MM.1S (cell line): ENCODE measurements around the gene PRKCB.

Experiments
- DNase-seq: peaks from one replicate; pipeline ENCODE4 v3.0.0-alpha.2; 2015
- H2AFZ ChIP-seq: fragments of 300-600 bp; sonication (generic); 2 replicates; pipeline ENCODE4 v1.6.0; 2016; ENCODE audit warnings: antibody characterized with exemption, low read length
- H3F3A ChIP-seq: fragments of 300-600 bp; sonication (generic); 2 replicates; pipeline ENCODE4 v1.6.1; 2016; ENCODE audit warnings: mild to moderate bottlenecking, antibody characterized with exemption, low read length, moderate library complexity, mixed read lengths; ENCODE audit not compliant: insufficient read depth
- H3K27ac ChIP-seq: fragments of 300-600 bp; sonication (generic); 2 replicates; pipeline ENCODE4 v1.5.1; 2016; ENCODE audit warnings: mild to moderate bottlenecking, low read length
- H3K27me3 ChIP-seq: fragments of 300-600 bp; sonication (generic); replicated peaks from 2 replicates; pipeline ENCODE4 v1.6.0; 2016; ENCODE audit warnings: low read length; ENCODE audit not compliant: insufficient read depth
- H3K36me3 ChIP-seq: fragments of 300-600 bp; sonication (generic); replicated peaks from 2 replicates; pipeline ENCODE4 v1.6.1; 2016; ENCODE audit warnings: mild to moderate bottlenecking, low read length, mixed read lengths; ENCODE audit not compliant: insufficient read depth
- H3K4me1 ChIP-seq: fragments of 300-600 bp; sonication (generic); 2 replicates; pipeline ENCODE4 v1.6.1; 2016; ENCODE audit warnings: low read length, mixed read lengths
- H3K4me2 ChIP-seq: fragments of 300-600 bp; sonication (generic); 2 replicates; pipeline ENCODE4 v1.6.0; 2016; ENCODE audit warnings: low read depth, low read length
- H3K4me3 ChIP-seq: fragments of 300-600 bp; sonication (generic); 2 replicates; pipeline ENCODE4 v1.5.1; 2016; ENCODE audit warnings: low read length, mixed read lengths
- H3K79me2 ChIP-seq: fragments of 300-600 bp; sonication (generic); 2 replicates; pipeline ENCODE4 v1.6.1; 2016; ENCODE audit warnings: mixed run types, low read length, mixed read lengths
- H3K9ac ChIP-seq: fragments of 300-600 bp; sonication (generic); 2 replicates; pipeline ENCODE4 v1.6.1; 2016; ENCODE audit warnings: low read length, mixed read lengths
- H3K9me2 ChIP-seq: fragments of 300-600 bp; sonication (generic); replicated peaks from 2 replicates; pipeline ENCODE4 v1.6.1; 2016; ENCODE audit warnings: mild to moderate bottlenecking, low read length, mixed read lengths; ENCODE audit not compliant: insufficient read depth
- H3K9me3 ChIP-seq: fragments of 300-600 bp; sonication (generic); replicated peaks from 2 replicates; pipeline ENCODE4 v1.6.1; 2016; ENCODE audit warnings: mild to moderate bottlenecking, low read length, mixed read lengths; ENCODE audit not compliant: insufficient read depth
- H4K20me1 ChIP-seq: fragments of 300-600 bp; sonication (generic); 2 replicates; pipeline ENCODE4 v1.6.1; 2016; ENCODE audit warnings: mild to moderate bottlenecking, low read length, moderate library complexity, mixed read lengths; ENCODE audit not compliant: insufficient read depth
- CTCF ChIP-seq: fragments of 300-600 bp; sonication (generic); IDR thresholded peaks from 2 replicates; pipeline ENCODE4 v1.5.1; 2016; ENCODE audit warnings: antibody characterized with exemption, low read length, mixed read lengths
- EZH2 ChIP-seq: fragments of 300-600 bp; sonication (generic); optimal IDR thresholded peaks from 2 replicates; pipeline ENCODE3; 2017; ENCODE audit warnings: low read depth, mild to moderate bottlenecking, antibody characterized with exemption, low read length, mixed read lengths
- EZH2phosphoT487 ChIP-seq: fragments of 300-600 bp; sonication (generic); IDR thresholded peaks from 2 replicates; pipeline ENCODE4 v1.6.1; 2018; ENCODE audit warnings: antibody characterized with exemption, low read length

The PRKCB gene

DNA sequence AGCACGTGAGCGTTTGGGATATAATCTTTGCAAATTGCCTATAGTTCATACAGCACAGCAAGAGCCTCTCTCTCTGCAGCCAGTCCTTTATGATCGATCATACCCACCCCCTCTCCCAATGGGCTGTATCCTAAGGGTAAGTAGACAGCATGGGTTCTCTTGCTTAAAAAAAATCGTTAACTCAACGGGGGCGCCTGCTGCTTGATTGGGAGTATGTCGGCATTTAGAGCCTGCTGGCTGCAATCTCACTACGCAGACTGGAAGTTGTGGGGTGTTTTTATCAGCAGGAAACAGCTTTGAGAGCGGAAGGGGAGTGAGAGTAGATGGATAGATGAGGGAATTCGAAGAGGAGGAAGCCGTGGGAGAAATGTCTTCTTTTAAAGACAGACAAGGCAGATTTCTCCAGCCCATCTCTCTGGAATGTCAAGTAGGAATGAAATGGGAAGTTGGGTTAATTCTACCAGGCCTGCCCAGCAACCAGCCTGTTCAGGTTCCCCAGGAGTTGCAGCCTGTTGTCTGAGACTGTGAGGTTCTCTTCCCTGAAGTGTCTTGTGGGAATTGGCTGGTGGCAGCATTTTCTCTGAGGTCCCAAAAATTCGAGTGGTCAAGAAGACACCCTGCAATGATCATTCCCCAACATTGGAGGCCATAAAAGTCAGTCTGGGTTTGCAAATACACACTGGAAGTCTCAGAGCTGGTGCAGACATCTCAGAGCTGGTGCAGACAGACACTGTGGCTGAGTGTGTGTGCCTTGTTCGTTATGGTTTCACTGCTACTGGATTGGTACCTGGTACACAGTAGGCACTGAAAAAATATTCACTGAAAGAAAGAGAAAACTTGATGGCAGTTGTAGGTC lies 65.6 kb downstream of the PRKCB start:
- H3K4me1 ChIP-seq, result no peaks in the 10 kb centered on the region
- no peak overlapping the region for H2AFZ ChIP-seq
- H3K27me3 ChIP-seq, result no peaks in the 10 kb centered on the region
- no peaks in the 10 kb centered on the region for H3K79me2 ChIP-seq
- no peaks in the 10 kb centered on the region for H3K36me3 ChIP-seq
- no peak overlapping the region for H3K27ac ChIP-seq
- no peak overlapping the region for H3K4me2 ChIP-seq
- H3K9me2 ChIP-seq, result no peaks in the 10 kb centered on the region
- no peak overlapping the region for H3K4me3 ChIP-seq
- no peaks in the 10 kb centered on the region for H3K9me3 ChIP-seq
- H3K9ac ChIP-seq, result no peak overlapping the region
- TF ChIP-seq EZH2 (no peak), CTCF (no peak), EZH2phosphoT487 (no peak)
- no peaks in the 10 kb centered on the region for H4K20me1 ChIP-seq
- DNase-seq, result no peak
- no peaks in the 10 kb centered on the region for H3F3A ChIP-seq

GRCh38 chr16:23902034-23902747 lies 66.4 kb downstream of the PRKCB start:
- Histone ChIP-seq H3K4me1 (no peaks in the 10 kb centered on the region), H3K9ac (no peak overlapping the region), H3F3A (no peaks in the 10 kb centered on the region), H4K20me1 (no peaks in the 10 kb centered on the region), H3K79me2 (no peaks in the 10 kb centered on the region), H3K27me3 (no peaks in the 10 kb centered on the region), H3K4me3 (no peak overlapping the region), H3K9me3 (no peaks in the 10 kb centered on the region), H3K27ac (no peak overlapping the region), H2AFZ (no peak overlapping the region), H3K9me2 (no peaks in the 10 kb centered on the region), H3K36me3 (no peaks in the 10 kb centered on the region), H3K4me2 (no peak overlapping the region)
- TF ChIP-seq EZH2 (no peak), CTCF (no peak), EZH2phosphoT487 (no peak)
- no peak for DNase-seq

DNA sequence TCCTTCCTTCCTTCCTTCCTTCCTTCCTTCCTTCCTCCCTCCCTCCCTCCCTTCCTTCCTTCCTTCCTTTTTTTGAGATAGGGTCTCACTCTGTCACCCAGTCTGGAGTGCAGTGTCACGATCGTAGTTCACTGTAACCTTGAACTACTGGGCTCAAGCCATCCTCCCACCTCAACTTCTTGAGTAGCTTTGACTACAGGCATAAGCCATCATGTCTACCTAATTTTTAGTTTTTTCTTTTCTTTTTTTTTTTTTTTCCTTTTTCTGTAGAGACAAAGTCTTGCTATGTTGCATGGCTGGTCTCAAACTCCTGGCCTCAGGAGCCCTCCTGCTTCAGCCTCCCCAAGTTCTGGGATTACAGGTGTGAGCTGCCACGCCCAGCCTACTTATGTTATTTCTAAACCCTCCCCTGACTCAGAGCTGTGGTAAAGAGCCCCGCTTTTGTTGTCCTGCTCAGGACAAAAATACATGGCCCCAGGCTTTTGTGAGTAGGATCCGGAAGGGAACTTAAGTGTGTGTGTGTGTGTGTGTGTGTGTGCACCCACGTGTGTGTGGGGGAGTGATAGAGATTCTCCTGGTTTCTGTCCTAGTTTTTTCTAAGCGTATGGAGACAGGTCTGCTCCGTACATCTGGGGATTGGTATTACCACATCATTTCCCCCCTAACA lies 67.1 kb downstream of the PRKCB start:
- no peaks in the 10 kb centered on the region for H3K4me1 ChIP-seq
- H3K9me2 ChIP-seq, result no peaks in the 10 kb centered on the region
- TF ChIP-seq EZH2 (no peak), EZH2phosphoT487 (no peak), CTCF (no peak)
- H3K9ac ChIP-seq, result no peak overlapping the region
- DNase-seq, result no peak
- no peak overlapping the region for H3K4me2 ChIP-seq
- H3K79me2 ChIP-seq, result no peaks in the 10 kb centered on the region
- H4K20me1 ChIP-seq, result no peaks in the 10 kb centered on the region
- H3K27ac ChIP-seq, result no peak overlapping the region
- H3K36me3 ChIP-seq, result no peaks in the 10 kb centered on the region
- no peak overlapping the region for H2AFZ ChIP-seq
- no peaks in the 10 kb centered on the region for H3F3A ChIP-seq
- no peaks in the 10 kb centered on the region for H3K9me3 ChIP-seq
- H3K4me3 ChIP-seq, result no peak overlapping the region
- H3K27me3 ChIP-seq, result no peaks in the 10 kb centered on the region
